Stimulated activated CD4-positive, alpha-beta T cell treated with anti-CD3 and anti-CD28 coated beads, Interleukin-12 subunit alpha, Interleukin-12 subunit beta, amount 100 ng/mL, for 24 hours (primary cell): ENCODE measurements around the gene LRRC15.

Experiments
- DNase-seq, 2 experiments: peaks; one replicate each; pipeline ENCODE4 v3.0.0-alpha.2; 2020; ENCODE audit warnings: low read depth in 2 of 2

LRRC15 gene

GRCh38 chr3:194360568-194360967 is 9.0 kb downstream of the LRRC15 start:
- no peak for DNase-seq

GRCh38 chr3:194357681-194358080 is 11.9 kb downstream of the LRRC15 start:
- DNase-seq = no peak

GRCh38 chr3:194355379-194355778 is 14.2 kb downstream of the LRRC15 start:
- DNase-seq = no peak

GRCh38 chr3:194354315-194354714 is 15.2 kb downstream of the LRRC15 start:
- DNase-seq = no peak

GRCh38 chr3:194352667-194353246 is 16.8 kb downstream of the LRRC15 start:
- DNase-seq = no peak

- DNase-seq = no peak
Observed at GRCh38 chr3:194351952-194352536, 17.5 kb downstream of the LRRC15 start.

- no peak for DNase-seq
Observed at GRCh38 chr3:194351080-194351672, 18.4 kb downstream of the LRRC15 start, which contains the start of gene CPN2. Gene CPN2, minus strand, starts transcription at chr3:194351328. Its CDS starts 8,626 bp downstream, at chr3:194342702.

- no peak for DNase-seq
Observed at GRCh38 chr3:194350726-194351071, 18.8 kb downstream of the LRRC15 start.

- DNase-seq = no peak
Observed at GRCh38 chr3:194348354-194348753, 21.2 kb downstream of the LRRC15 start.

GRCh38 chr3:194346621-194347020 is 22.9 kb downstream of the LRRC15 start:
- no peak for DNase-seq

GRCh38 chr3:194346035-194346434 is 23.5 kb downstream of the LRRC15 start:
- no peak for DNase-seq

GRCh38 chr3:194344012-194344411 is 25.5 kb downstream of the LRRC15 start:
- DNase-seq = peak; percentile 18 to 75

GRCh38 chr3:194343561-194343893 is 26.0 kb downstream of the LRRC15 start:
- DNase-seq = no peak

- no peak for DNase-seq
Observed at GRCh38 chr3:194342861-194343560, 26.5 kb downstream of the LRRC15 start.

GRCh38 chr3:194340757-194341400 is 28.7 kb downstream of the LRRC15 start:
- DNase-seq = no peak

- no peak for DNase-seq
Observed at GRCh38 chr3:194339840-194340239, 29.7 kb downstream of the LRRC15 start.

GRCh38 chr3:194339356-194339755 is 30.2 kb downstream of the LRRC15 start:
- DNase-seq = no peak

GRCh38 chr3:194337965-194338753 is 31.4 kb downstream of the LRRC15 start:
- no peak for DNase-seq

- DNase-seq = no peak
Observed at GRCh38 chr3:194336601-194337355, 32.8 kb downstream of the LRRC15 start.

- no peak for DNase-seq
Observed at GRCh38 chr3:194333981-194334320, 35.6 kb downstream of the LRRC15 start.
